HEK293 (cell line): ENCODE measurements around the gene NFKBIE.

Experiments
- CTCF ChIA-PET: fragments of 350-600 bp; formaldehyde crosslinking; extraction: SDS; loops from one replicate; lab custom pipeline; 2021; ENCODE audit warnings: antibody characterized with exemption; lab: Yijun Ruan, JAX
- POLR2A ChIA-PET: fragments of 300-600 bp; formaldehyde crosslinking; extraction: SDS; loops from one replicate; lab custom pipeline; 2020; ENCODE audit warnings: antibody characterized with exemption, inconsistent platforms; lab: Yijun Ruan, JAX
- H3K27ac ChIP-seq: fragments of 200-500 bp; sonication (Bioruptor generic); 2 replicates; pipeline ENCODE4 v1.5.1; 2014; ENCODE audit warnings: low read depth, low read length, control low read depth, inconsistent platforms; ENCODE audit errors: extremely low read depth
- H3K36me3 ChIP-seq, 2 experiments: fragments of 200-500 bp in 1 of 2; sonication (Bioruptor generic) in 1 of 2; 1 replicate in 1 of 2; 2 replicates in 1 of 2; pipeline ENCODE4 v1.5.1; 2014 to 2017; ENCODE audit warnings: inconsistent platforms in 2 of 2, low read length in 2 of 2; ENCODE audit not compliant: control insufficient read depth in 2 of 2, insufficient read depth in 1 of 2
- H3K4me1 ChIP-seq: fragments of 200-500 bp; sonication (Bioruptor generic); 2 replicates; pipeline ENCODE4 v1.5.1; 2014; ENCODE audit warnings: mild to moderate bottlenecking, low read length, inconsistent platforms; ENCODE audit not compliant: control insufficient read depth, insufficient read depth
- H3K4me3 ChIP-seq: 2 replicates; pipeline ENCODE4 v1.5.1; 2011; ENCODE audit warnings: low read depth, mild to moderate bottlenecking, control low read depth, low read length, moderate library complexity
- H3K9me3 ChIP-seq: fragments of 200-500 bp; sonication (Bioruptor generic); 2 replicates; pipeline ENCODE4 v1.5.1; 2014; ENCODE audit warnings: low read depth, low read length, inconsistent platforms; ENCODE audit not compliant: control insufficient read depth, insufficient read depth
- INSM2 ChIP-seq: fragments of 450-650 bp; formaldehyde crosslinking; IDR thresholded peaks from 2 replicates; pipeline ENCODE4 v1.5.1; 2016; ENCODE audit warnings: missing biosample characterization, missing genetic modification characterization
- PRDM2 ChIP-seq: fragments of 450-650 bp; formaldehyde crosslinking; IDR thresholded peaks from 2 replicates; pipeline ENCODE4 v1.5.1; 2016; ENCODE audit warnings: missing biosample characterization, missing genetic modification characterization, borderline replicate concordance
- SP2 ChIP-seq: fragments of 450-650 bp; formaldehyde crosslinking; IDR thresholded peaks from 2 replicates; pipeline ENCODE4 v1.5.1; 2016; ENCODE audit warnings: missing biosample characterization, missing genetic modification characterization
- WT1 ChIP-seq: fragments of 450-650 bp; formaldehyde crosslinking; IDR thresholded peaks from 2 replicates; pipeline ENCODE4 v1.5.1; 2016; ENCODE audit warnings: missing biosample characterization, missing genetic modification characterization
- ZBTB1 ChIP-seq: fragments of 450-650 bp; formaldehyde crosslinking; IDR thresholded peaks from 2 replicates; pipeline ENCODE4 v1.5.1; 2016; ENCODE audit warnings: missing biosample characterization, missing genetic modification characterization
- ZIC2 ChIP-seq: fragments of 450-650 bp; formaldehyde crosslinking; IDR thresholded peaks from 2 replicates; pipeline ENCODE4 v1.5.1; 2016; ENCODE audit warnings: missing biosample characterization, missing genetic modification characterization
- ZNF138 ChIP-seq: fragments of 450-650 bp; formaldehyde crosslinking; IDR thresholded peaks from 2 replicates; pipeline ENCODE4 v1.5.1; 2016; ENCODE audit warnings: missing biosample characterization, missing genetic modification characterization, borderline replicate concordance
- ZNF140 ChIP-seq: fragments of 450-650 bp; formaldehyde crosslinking; IDR thresholded peaks from 2 replicates; pipeline ENCODE4 v1.5.1; 2016; ENCODE audit warnings: missing biosample characterization, missing genetic modification characterization
- ZNF16 ChIP-seq: fragments of 450-650 bp; formaldehyde crosslinking; IDR thresholded peaks from 2 replicates; pipeline ENCODE4 v1.5.1; 2016; ENCODE audit warnings: low read depth, missing biosample characterization, missing genetic modification characterization
- ZNF18 ChIP-seq: fragments of 450-650 bp; formaldehyde crosslinking; IDR thresholded peaks from 2 replicates; pipeline ENCODE4 v1.5.1; 2016; ENCODE audit warnings: missing biosample characterization, missing genetic modification characterization
- ZNF24 ChIP-seq: fragments of 450-650 bp; formaldehyde crosslinking; IDR thresholded peaks from 2 replicates; pipeline ENCODE4 v1.5.1; 2016; ENCODE audit warnings: missing biosample characterization, missing genetic modification characterization
- ZNF274 ChIP-seq, 2 experiments: fragments of 200-500 bp in 1 of 2; fragments of 450-650 bp in 1 of 2; sonication (Bioruptor generic) in 1 of 2; formaldehyde crosslinking in 1 of 2; IDR thresholded peaks; 2 replicates each; pipeline versions ENCODE4 v1.5.1 to v1.6.1; 2014 to 2016; ENCODE audit warnings: borderline replicate concordance in 1 of 2, inconsistent platforms in 1 of 2, low read length in 1 of 2, missing biosample characterization in 1 of 2, missing genetic modification characterization in 1 of 2
- ZNF335 ChIP-seq: fragments of 450-650 bp; formaldehyde crosslinking; conservative IDR thresholded peaks from 2 replicates; pipeline ENCODE4 v1.5.1; 2016; ENCODE audit warnings: missing biosample characterization, missing genetic modification characterization
- ZNF341 ChIP-seq: fragments of 450-650 bp; formaldehyde crosslinking; IDR thresholded peaks from 2 replicates; pipeline ENCODE4; 2016; ENCODE audit warnings: low read depth, missing biosample characterization, missing genetic modification characterization
- ZNF366 ChIP-seq: fragments of 450-650 bp; formaldehyde crosslinking; conservative IDR thresholded peaks from 2 replicates; pipeline ENCODE4 v1.5.1; 2016; ENCODE audit warnings: missing biosample characterization, missing genetic modification characterization
- ZNF433 ChIP-seq: fragments of 450-650 bp; formaldehyde crosslinking; IDR thresholded peaks from 2 replicates; pipeline ENCODE4 v1.5.1; 2016; ENCODE audit warnings: missing biosample characterization, missing genetic modification characterization, low read depth
- ZNF513 ChIP-seq: fragments of 450-650 bp; IDR thresholded peaks from 2 replicates; pipeline ENCODE4 v1.5.1; 2018; ENCODE audit warnings: missing biosample characterization, missing genetic modification characterization
- ZNF600 ChIP-seq: fragments of 450-650 bp; formaldehyde crosslinking; IDR thresholded peaks from 2 replicates; pipeline ENCODE4 v1.5.1; 2016; ENCODE audit warnings: missing biosample characterization, missing genetic modification characterization
- TF ChIP-seq, protein P1 (sequence below): fragments of 450-650 bp; formaldehyde crosslinking; IDR thresholded peaks from 2 replicates; pipeline ENCODE4 v1.5.1; 2017; ENCODE audit warnings: missing biosample characterization, missing genetic modification characterization
- TF ChIP-seq, protein P2 (sequence below): fragments of 450-650 bp; formaldehyde crosslinking; IDR thresholded peaks from 2 replicates; pipeline ENCODE4; 2016; ENCODE audit warnings: missing biosample characterization, missing genetic modification characterization

The NFKBIE gene

GRCh38 chr6:44278315-44278714 lies 13.0 kb upstream of the NFKBIE start:
- H3K36me3 ChIP-seq, result no peaks in the 10 kb centered on the region
- POLR2A ChIA-PET, result interaction anchor here (1.6 kb wide), 1 partner anchor 10 kb away, joined by 5 read pairs; no protein-coding TSS in a partner anchor
- no peak overlapping the region for H3K27ac ChIP-seq
- CTCF ChIA-PET, result interaction anchor here (0.6 to 4.7 kb wide), 8 partner anchors 9 to 106 kb away, joined by 3 to 32 read pairs (median 3); partner anchors contain the start of genes AARS2 and TMEM151B
- H3K4me3 ChIP-seq, result no peak overlapping the region
- no peaks in the 10 kb centered on the region for H3K9me3 ChIP-seq
- TF ChIP-seq ZNF24, result no peak
- TF ChIP-seq ZNF18 (tag by site-specific recombination), result no peak
- TF ChIP-seq, protein P1, sequence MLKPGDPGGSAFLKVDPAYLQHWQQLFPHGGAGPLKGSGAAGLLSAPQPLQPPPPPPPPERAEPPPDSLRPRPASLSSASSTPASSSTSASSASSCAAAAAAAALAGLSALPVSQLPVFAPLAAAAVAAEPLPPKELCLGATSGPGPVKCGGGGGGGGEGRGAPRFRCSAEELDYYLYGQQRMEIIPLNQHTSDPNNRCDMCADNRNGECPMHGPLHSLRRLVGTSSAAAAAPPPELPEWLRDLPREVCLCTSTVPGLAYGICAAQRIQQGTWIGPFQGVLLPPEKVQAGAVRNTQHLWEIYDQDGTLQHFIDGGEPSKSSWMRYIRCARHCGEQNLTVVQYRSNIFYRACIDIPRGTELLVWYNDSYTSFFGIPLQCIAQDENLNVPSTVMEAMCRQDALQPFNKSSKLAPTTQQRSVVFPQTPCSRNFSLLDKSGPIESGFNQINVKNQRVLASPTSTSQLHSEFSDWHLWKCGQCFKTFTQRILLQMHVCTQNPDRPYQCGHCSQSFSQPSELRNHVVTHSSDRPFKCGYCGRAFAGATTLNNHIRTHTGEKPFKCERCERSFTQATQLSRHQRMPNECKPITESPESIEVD (tag by site-specific recombination), result no peak
- TF ChIP-seq, protein P2, sequence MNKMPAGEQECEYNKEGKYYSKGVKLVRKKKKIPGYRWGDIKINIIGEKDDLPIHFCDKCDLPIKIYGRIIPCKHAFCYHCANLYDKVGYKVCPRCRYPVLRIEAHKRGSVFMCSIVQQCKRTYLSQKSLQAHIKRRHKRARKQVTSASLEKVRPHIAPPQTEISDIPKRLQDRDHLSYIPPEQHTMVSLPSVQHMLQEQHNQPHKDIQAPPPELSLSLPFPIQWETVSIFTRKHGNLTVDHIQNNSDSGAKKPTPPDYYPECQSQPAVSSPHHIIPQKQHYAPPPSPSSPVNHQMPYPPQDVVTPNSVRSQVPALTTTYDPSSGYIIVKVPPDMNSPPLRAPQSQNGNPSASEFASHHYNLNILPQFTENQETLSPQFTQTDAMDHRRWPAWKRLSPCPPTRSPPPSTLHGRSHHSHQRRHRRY, result no peak
- no peak for TF ChIP-seq ZNF341 (tag by site-specific recombination)
- TF ChIP-seq ZNF513 (tag by site-specific recombination), result no peak
- TF ChIP-seq ZNF16 (tag by site-specific recombination), result no peak
- no peak for TF ChIP-seq WT1 (tag by site-specific recombination)
- TF ChIP-seq ZNF140, result no peak
- no peak for TF ChIP-seq INSM2
- TF ChIP-seq ZBTB1 (tag by site-specific recombination), result no peak
- TF ChIP-seq ZNF600 (tag by site-specific recombination), result no peak
- no peak for TF ChIP-seq ZNF138 (tag by site-specific recombination)
- no peak for TF ChIP-seq ZIC2
- no peak for TF ChIP-seq ZNF433
- no peak for TF ChIP-seq ZNF335 (tag by site-specific recombination)
- TF ChIP-seq SP2 (tag by site-specific recombination), result no peak
- no peaks in the 10 kb centered on the region for H3K4me1 ChIP-seq

GRCh38 chr6:44277763-44278162 lies 12.4 kb upstream of the NFKBIE start:
- H3K36me3 ChIP-seq, result no peaks in the 10 kb centered on the region
- CTCF ChIA-PET, result interaction anchor here (0.6 to 4.7 kb wide), 5 partner anchors 9 to 105 kb away, joined by 3 to 32 read pairs (median 3); partner anchors contain the start of genes AARS2 and TMEM151B
- TF ChIP-seq ZNF274 (IDR thresholded peaks at IDR 0.05; ENCODE audit: low read length) (no peak), ZNF274 (tag by site-specific recombination; IDR thresholded peaks at IDR 0.05; ENCODE audit: borderline replicate concordance) (no peak), ZNF366 (tag by site-specific recombination) (no peak), PRDM2 (tag by site-specific recombination) (no peak), ZIC2 (peak; percentile 36)

More at GRCh38 chr6:44277763-44278162, 12.4 kb upstream of the NFKBIE start:
- H3K27ac ChIP-seq, result no peak overlapping the region
- no peaks in the 10 kb centered on the region for H3K4me1 ChIP-seq
- H3K4me3 ChIP-seq, result no peak overlapping the region
- POLR2A ChIA-PET, result interaction anchor here (0.6 to 1.6 kb wide), 2 partner anchors 9 to 1331 kb away, joined by 4 to 5 read pairs; no protein-coding TSS in a partner anchor
- H3K9me3 ChIP-seq, result no peaks in the 10 kb centered on the region
